ENCODE results near the gene ALK. TPM values are rescaled to one million over a fixed set of nuclear protein-coding genes. Genes with fewer than 3 reads are reported as not detected.

The ALK gene
- total RNA-seq, 1 experiment from 2014 or later = 0.06 TPM

DNA sequence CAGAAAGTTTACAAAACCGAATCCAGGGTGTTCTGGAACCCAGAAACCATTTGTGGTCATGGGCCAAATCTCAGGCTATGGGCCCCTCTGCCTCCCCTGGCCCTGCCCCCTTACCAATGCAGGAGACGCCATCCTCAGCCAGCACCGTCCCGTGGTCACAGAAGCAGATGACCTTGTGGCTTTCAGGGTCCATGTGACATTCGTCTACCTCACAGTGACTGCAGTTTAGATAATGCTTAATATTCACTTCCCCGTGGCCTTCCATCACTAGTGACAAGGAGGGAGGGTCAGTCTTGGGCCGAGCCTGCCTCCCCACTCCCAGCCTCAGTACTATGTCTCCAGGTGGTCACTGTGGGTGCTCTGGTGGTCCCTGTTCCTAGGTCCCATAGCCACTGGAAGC lies 694.6 kb downstream of the ALK start:
- DNase-seq (ENCODE audit: low read depth) = no peak

- no peak for DNase-seq (ENCODE audit: low read depth)
Observed at GRCh38 chr2:29226375-29226774, 695.0 kb downstream of the ALK start.

- no peak for DNase-seq (ENCODE audit: low read depth)
Observed at GRCh38 chr2:29225814-29226213, 695.6 kb downstream of the ALK start.

DNA sequence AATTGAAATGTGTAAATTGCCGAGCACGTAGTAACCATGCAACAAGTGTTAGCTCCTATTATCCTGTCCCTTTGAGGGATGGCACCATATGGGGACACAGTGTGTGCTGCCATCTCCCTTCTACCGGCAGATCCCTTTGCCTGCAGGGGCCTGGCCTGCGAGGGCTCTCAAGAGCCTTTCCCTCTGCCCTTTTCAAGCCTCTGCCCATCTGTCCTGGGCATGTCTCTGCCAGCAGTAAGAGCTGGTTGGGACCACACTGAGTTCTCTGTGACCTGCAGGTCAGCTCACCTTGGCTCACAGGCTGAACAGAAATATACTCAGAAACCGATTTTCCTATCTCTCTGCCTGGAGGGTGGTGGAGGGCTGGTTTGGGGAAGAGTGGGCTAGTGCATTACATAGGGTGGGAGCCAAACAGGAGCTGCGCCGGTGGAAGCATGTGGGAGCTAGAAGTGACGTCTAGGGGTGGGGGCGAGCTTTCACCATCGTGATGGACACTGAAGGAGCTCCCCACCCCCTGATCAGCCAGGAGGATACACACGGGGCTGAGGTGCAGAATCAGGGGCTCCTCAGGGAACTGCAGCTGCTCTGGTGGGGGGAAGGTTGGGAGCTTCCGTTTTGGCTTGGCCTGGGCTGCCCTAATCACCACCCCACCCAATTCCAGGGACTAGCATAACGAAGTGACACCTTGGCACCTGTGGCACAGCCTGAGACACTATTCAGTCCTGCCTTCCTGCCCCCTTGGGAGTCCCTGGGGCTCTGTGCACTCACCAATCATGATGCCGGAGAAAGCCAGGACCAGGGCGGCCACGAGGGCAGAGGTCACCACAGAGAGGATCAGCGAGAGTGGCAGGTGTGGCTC lies 696.5 kb downstream of the ALK start:
- no peak for DNase-seq (ENCODE audit: low read depth)

- DNase-seq (ENCODE audit: low read depth) = peak; percentile 82
Observed at GRCh38 chr2:29223851-29224692, 697.3 kb downstream of the ALK start.

- no peak for DNase-seq (ENCODE audit: low read depth)
Observed at GRCh38 chr2:29223257-29223656, 698.1 kb downstream of the ALK start.

- no peak for DNase-seq (ENCODE audit: low read depth)
Observed at GRCh38 chr2:29222381-29223179, 698.8 kb downstream of the ALK start.

DNA sequence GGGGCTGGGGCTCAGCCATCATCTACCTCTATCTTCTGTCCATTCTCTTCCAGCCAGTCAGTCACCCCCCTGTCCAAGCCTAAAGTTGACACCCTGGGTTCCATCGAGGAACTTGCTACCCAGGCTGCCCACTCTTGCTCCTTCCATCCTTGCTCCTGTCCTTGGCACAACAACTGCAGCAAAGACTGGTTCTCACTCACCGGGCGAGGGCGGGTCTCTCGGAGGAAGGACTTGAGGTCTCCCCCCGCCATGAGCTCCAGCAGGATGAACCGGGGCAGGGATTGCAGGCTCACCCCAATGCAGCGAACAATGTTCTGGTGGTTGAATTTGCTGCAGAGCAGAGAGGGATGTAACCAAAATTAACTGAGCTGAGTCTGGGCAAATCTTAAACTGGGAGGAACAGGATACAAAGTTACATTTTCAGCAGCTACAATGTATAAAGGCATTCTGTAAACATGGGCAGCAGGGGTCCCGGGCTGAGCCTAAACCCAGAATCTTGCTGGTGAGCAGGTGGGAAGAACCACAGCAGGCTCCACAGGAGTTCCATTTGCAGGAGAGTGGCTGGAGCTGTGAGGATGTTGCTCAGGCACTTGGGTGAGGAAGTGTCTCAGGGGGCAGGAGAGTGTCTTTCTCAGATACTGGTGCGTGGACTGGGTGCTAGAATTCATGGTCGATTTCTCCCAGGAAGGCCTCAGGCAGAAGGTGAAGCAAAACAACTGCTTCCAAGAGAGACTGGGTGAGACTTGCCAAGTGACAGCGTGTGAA lies 700.7 kb downstream of the ALK start:
- DNase-seq (ENCODE audit: low read depth) = no peak

DNA sequence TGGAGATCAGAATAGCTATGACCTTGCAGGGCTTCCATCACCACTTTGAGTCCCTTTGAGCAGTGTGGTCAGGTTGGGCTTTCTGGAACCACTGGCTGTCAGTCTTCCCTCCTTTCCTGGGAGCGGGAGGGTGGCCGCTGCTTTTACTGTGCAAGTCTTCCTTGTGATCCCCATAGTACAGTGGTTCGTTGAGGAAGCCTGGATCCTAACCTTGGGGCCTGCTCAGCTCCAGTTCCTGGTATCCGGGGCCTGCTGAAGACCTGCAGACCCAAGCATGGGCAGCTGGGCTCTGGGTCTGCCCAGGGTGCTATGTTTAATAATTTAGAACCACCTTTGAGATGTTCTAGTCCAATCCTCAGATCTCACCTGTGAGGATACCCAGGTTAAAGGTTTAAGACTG lies 702.0 kb downstream of the ALK start:
- no peak for DNase-seq (ENCODE audit: low read depth)

GRCh38 chr2:29218550-29219125 lies 702.7 kb downstream of the ALK start:
- DNase-seq (ENCODE audit: low read depth) = no peak

- DNase-seq (ENCODE audit: low read depth) = no peak
Observed at GRCh38 chr2:29218071-29218470, 703.3 kb downstream of the ALK start.

- DNase-seq (ENCODE audit: low read depth) = no peak
Observed at GRCh38 chr2:29216609-29216909, 704.8 kb downstream of the ALK start.

DNA sequence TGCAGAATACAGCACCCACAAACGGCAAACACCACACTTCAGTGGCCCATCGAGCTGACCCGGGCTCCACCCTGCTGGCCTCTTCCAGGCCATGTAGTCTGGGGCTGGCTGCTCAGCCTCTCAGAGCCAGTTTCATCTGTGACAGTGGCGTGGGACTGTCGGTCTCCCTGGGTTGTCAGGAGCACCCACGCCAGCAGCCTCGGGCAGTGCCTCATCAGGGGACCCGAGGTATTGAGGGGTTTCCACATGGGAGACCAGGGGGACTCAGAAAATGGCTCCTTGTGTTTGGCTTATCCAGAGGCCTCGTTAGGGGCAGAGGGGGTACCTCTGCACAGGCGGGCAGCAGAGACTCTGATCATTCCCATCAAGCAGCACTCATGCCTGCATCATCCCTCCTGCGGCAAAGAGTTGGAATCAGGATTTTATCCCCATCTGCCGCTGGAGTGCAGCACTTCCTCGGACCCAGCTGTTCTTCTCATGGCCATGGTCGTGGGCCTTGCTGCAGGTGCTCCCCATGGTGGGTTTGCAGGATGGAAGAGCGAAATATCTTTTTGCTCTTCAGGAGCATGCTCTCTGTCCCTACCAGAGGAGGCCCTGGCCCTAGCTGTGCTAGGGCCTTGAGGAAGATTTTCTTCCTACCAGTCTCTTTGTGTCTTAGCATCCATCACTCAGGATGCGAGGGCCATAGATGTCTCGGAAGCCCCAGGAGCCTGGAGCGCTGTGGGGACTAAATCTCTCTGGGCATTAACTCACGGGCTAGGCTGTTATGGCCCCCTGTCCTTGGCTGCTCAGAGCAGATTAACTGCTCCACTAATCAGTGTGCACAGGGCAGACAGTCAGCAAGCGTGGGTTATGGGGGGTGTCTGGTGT lies 705.4 kb downstream of the ALK start:
- no peak for DNase-seq (ENCODE audit: low read depth)

DNA sequence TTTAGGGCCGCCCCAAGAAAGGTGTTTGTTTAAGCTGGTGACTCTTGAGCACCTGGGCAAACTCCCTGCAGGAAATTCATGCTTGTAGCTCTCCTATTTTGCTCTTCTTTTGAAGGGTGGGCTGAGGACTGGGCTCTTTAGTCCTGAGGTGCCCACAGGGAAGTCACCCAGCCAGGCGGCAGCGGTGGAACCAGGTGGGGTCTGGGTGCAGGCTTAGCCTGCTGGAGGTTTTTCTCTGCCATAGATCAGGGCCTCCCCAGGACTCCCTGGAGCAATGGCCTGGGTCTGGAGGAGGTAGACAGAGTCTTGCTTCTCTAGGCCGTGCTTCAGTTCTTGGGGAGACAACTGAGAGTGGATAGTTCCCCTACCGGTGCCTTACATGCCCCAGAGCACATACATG lies 706.3 kb downstream of the ALK start:
- DNase-seq (ENCODE audit: low read depth) = no peak

- DNase-seq (ENCODE audit: low read depth) = peak; percentile 18
Observed at GRCh38 chr2:29213888-29214291, 707.5 kb downstream of the ALK start.

- no peak for DNase-seq (ENCODE audit: low read depth)
Observed at GRCh38 chr2:29212009-29212408, 709.4 kb downstream of the ALK start.

GRCh38 chr2:29209551-29209950 lies 711.8 kb downstream of the ALK start:
- no peak for DNase-seq (ENCODE audit: low read depth)

DNA sequence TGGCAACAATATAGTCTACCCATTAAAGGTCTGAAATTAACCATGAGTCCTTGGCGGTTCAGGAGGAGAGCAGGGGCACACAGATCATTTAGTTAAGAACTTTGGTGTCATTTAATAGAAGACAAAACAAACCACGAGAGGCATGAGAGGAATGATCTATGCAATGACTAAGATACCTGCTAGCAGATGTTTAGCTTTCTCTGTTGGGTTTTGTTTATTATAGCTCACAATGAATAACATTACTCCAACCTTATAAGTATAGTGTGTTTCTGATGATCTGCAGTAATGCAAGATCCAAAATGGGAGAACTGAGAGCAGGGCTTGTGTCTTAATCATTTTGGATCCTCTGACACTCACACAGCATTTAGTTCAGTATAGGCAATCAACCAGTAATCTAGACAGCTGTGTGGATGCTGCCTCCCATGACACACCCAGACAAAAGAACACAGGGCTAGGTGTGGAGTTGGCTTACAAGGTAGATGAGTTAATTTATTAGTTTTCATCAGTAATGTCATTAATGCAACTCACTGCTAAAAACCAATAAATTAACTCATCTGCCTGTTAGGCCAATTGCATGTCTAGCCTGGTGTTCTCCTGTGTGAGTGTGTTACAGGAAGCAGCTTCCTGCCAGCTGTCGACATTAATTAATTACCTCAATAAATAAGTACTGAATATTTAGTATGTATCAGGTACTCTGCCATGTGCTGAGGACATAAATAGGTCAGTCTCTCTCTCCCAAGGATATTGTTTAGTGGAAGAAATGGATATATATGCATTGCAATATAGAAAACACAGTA lies 713.8 kb downstream of the ALK start:
- DNase-seq (ENCODE audit: low read depth) = no peak

DNA sequence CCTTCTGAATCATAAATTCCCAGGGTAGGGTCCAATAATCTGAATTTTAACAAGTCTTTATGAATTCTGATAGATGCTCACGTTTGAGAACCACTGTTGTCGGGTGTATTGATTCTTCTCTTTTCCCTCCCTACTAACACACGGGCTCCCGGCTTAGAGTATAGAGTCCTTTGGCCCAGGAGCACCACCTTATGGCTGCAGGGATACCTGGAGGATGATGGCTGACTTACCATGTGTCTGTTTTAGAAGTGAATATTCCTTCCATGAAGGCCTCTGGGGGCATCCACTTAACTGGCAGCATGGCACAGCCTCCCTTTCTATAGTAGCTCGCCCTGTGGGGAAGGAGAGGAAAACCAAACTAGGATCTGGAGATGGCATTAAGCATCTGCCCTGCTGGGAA lies 714.4 kb downstream of the ALK start:
- DNase-seq (ENCODE audit: low read depth) = no peak

All from LHCN-M2 (cell line).